H1 (cell line): ENCODE data around the gene SPOCK1. TPM values are rescaled to one million over a fixed set of nuclear protein-coding genes. Genes with fewer than 3 reads are reported as not detected.

Experiments
- CTCF ChIA-PET: fragments of 300-600 bp; sonication (Branson Sonifier 250); formaldehyde crosslinking; loops from one replicate; lab custom pipeline; 2021; ENCODE audit not compliant: partially characterized antibody; lab: Charles Lee
- POLR2A ChIA-PET: fragments of 300-600 bp; sonication (Branson Sonifier 250); formaldehyde crosslinking; loops from one replicate; lab custom pipeline; 2021; ENCODE audit warnings: inconsistent platforms; ENCODE audit not compliant: partially characterized antibody; lab: Charles Lee
- DNase-seq, 2 experiments: peaks; one replicate each; pipeline versions ENCODE4 v3.0.0 to v3.0.0-alpha.2; 2010 to 2022; ENCODE audit warnings: low spot score in 2 of 2, low read depth in 1 of 2, mixed read lengths in 1 of 2
- FAIRE-seq: peaks from 2 replicates; lab custom pipeline; 2011; peaks lifted over from hg19 to GRCh38; lab: Jason Lieb, UNC
- H2AFZ ChIP-seq: 2 replicates; pipeline ENCODE4 v1.8.1; 2012; ENCODE audit warnings: low read length, inconsistent platforms
- H2AK5ac ChIP-seq: 2 replicates; pipeline ENCODE4 v1.6.1; 2013; ENCODE audit warnings: low read depth, low read length
- H2BK120ac ChIP-seq: replicated peaks from 2 replicates; pipeline ENCODE3; 2013; ENCODE audit warnings: low read depth, low read length, inconsistent platforms
- H2BK12ac ChIP-seq: 2 replicates; pipeline ENCODE4 v1.6.1; 2013; ENCODE audit warnings: low read depth, low read length
- H2BK15ac ChIP-seq: 2 replicates; pipeline ENCODE4 v1.6.1; 2013; ENCODE audit warnings: low read length
- H2BK20ac ChIP-seq: 2 replicates; pipeline ENCODE4 v1.6.1; 2013; ENCODE audit warnings: low read length
- H2BK5ac ChIP-seq: 2 replicates; pipeline ENCODE4 v1.6.1; 2013; ENCODE audit warnings: low read depth, low read length
- H3K14ac ChIP-seq: 2 replicates; pipeline ENCODE4 v1.6.1; 2013; ENCODE audit warnings: inconsistent platforms; ENCODE audit not compliant: insufficient read length
- H3K18ac ChIP-seq: 2 replicates; pipeline ENCODE4 v1.6.1; 2013; ENCODE audit warnings: low read length; ENCODE audit errors: extremely low read depth
- H3K23ac ChIP-seq: 2 replicates; pipeline ENCODE4 v1.6.1; 2013; ENCODE audit warnings: inconsistent platforms; ENCODE audit not compliant: insufficient read length
- H3K23me2 ChIP-seq: 2 replicates; pipeline ENCODE4 v1.6.1; 2013; ENCODE audit warnings: low read depth, low read length
- H3K27ac ChIP-seq: 2 replicates; pipeline ENCODE4 v1.6.1; 2011; ENCODE audit warnings: low read depth, low read length, inconsistent platforms
- H3K27me3 ChIP-seq, 4 experiments: replicated peaks in 1 of 4; 1 replicate in 1 of 4; 2 replicates in 3 of 4; pipeline versions ENCODE4 v1.6.1 to v1.8.1; 2011 to 2013; ENCODE audit warnings: low read length in 3 of 4, mild to moderate bottlenecking in 3 of 4, inconsistent platforms in 2 of 4, mixed read lengths in 2 of 4, moderate library complexity in 1 of 4; ENCODE audit not compliant: control insufficient read depth in 3 of 4, insufficient read depth in 3 of 4; ENCODE audit errors: extremely low read depth in 1 of 4
- H3K36me3 ChIP-seq, 4 experiments: 2 replicates each; pipeline versions ENCODE4 v1.6.1 to v1.8.1; 2011 to 2013; ENCODE audit warnings: mild to moderate bottlenecking in 4 of 4, low read length in 3 of 4, moderate library complexity in 2 of 4, control low read depth in 1 of 4, inconsistent platforms in 1 of 4; ENCODE audit not compliant: insufficient read depth in 4 of 4, control insufficient read depth in 2 of 4
- H3K4ac ChIP-seq: replicated peaks from 2 replicates; pipeline ENCODE3; 2013; ENCODE audit warnings: low read length, low read depth, mixed read lengths, inconsistent platforms; ENCODE audit not compliant: insufficient read length
- H3K4me1 ChIP-seq, 4 experiments: replicated peaks in 1 of 4; 1 replicate in 1 of 4; 2 replicates in 3 of 4; pipeline versions ENCODE4 v1.6.1 to v1.8.1; 2011 to 2013; ENCODE audit warnings: low read length in 3 of 4, inconsistent platforms in 2 of 4, mixed read lengths in 1 of 4; ENCODE audit not compliant: insufficient read depth in 4 of 4, control insufficient read depth in 3 of 4
- H3K4me2 ChIP-seq, 2 experiments: 2 replicates each; pipeline versions ENCODE4 v1.6.1 to v1.8.1; 2011 to 2013; ENCODE audit warnings: low read depth in 2 of 2, low read length in 2 of 2, control low read depth in 1 of 2, inconsistent platforms in 1 of 2, mild to moderate bottlenecking in 1 of 2; ENCODE audit not compliant: insufficient read depth in 1 of 2
- H3K4me3 ChIP-seq, 4 experiments: fragments of 200-600, 300-600 bp in 1 of 4; sonication (generic), shearing (Covaris generic), sonication (Bioruptor Twin) in 1 of 4; 2 replicates each; pipeline versions ENCODE4 v1.5.1 to v1.8.1; 2011 to 2016; ENCODE audit warnings: low read length in 4 of 4, low read depth in 3 of 4, control low read depth in 2 of 4, inconsistent platforms in 2 of 4, mild to moderate bottlenecking in 2 of 4, mixed read lengths in 1 of 4, moderate library complexity in 1 of 4; ENCODE audit not compliant: insufficient read depth in 2 of 4; ENCODE audit errors: extremely low read depth in 1 of 4
- H3K56ac ChIP-seq: replicated peaks from 2 replicates; pipeline ENCODE3; 2013; ENCODE audit warnings: low read depth, mild to moderate bottlenecking, mixed read lengths, low read length, inconsistent platforms; ENCODE audit not compliant: insufficient read length
- H3K79me1 ChIP-seq: 2 replicates; pipeline ENCODE4 v1.6.1; 2013; ENCODE audit warnings: low read depth, low read length, control low read depth
- H3K79me2 ChIP-seq, 2 experiments: 2 replicates each; pipeline versions ENCODE4 v1.6.1 to v1.8.1; 2012 to 2013; ENCODE audit warnings: low read length in 2 of 2, mild to moderate bottlenecking in 2 of 2, inconsistent platforms in 1 of 2; ENCODE audit not compliant: insufficient read depth in 2 of 2, control insufficient read depth in 1 of 2
- H3K9ac ChIP-seq, 4 experiments: replicated peaks in 1 of 4; 1 replicate in 1 of 4; 2 replicates in 3 of 4; pipeline versions ENCODE4 v1.6.1 to v1.8.1; 2011 to 2013; ENCODE audit warnings: low read depth in 3 of 4, low read length in 3 of 4, control low read depth in 2 of 4, mild to moderate bottlenecking in 2 of 4, moderate library complexity in 2 of 4, inconsistent platforms in 1 of 4; ENCODE audit errors: extremely low read depth in 1 of 4
- H3K9me3 ChIP-seq, 2 experiments: 2 replicates each; pipeline versions ENCODE4 v1.6.1 to v1.8.1; 2012 to 2013; ENCODE audit warnings: mild to moderate bottlenecking in 2 of 2, moderate library complexity in 2 of 2, control low read depth in 1 of 2, inconsistent platforms in 1 of 2, low read depth in 1 of 2, low read length in 1 of 2, mixed read lengths in 1 of 2; ENCODE audit not compliant: insufficient read depth in 2 of 2
- H4K20me1 ChIP-seq, 2 experiments: replicated peaks in 1 of 2; 2 replicates each; pipeline versions ENCODE3 to v1.8.1; 2011 to 2013; ENCODE audit warnings: inconsistent platforms in 2 of 2, low read length in 2 of 2, mild to moderate bottlenecking in 1 of 2; ENCODE audit not compliant: insufficient read depth in 2 of 2, control insufficient read depth in 1 of 2
- H4K5ac ChIP-seq: 2 replicates; pipeline ENCODE4 v1.6.1; 2013; ENCODE audit warnings: low read length, low read depth, mixed read lengths, inconsistent platforms; ENCODE audit not compliant: insufficient read length
- H4K8ac ChIP-seq: 2 replicates; pipeline ENCODE4 v1.8.0; 2013; ENCODE audit warnings: mild to moderate bottlenecking, moderate library complexity, low read length, inconsistent platforms; ENCODE audit not compliant: insufficient read depth; ENCODE audit errors: extremely low read depth
- H4K91ac ChIP-seq: replicated peaks from 2 replicates; pipeline ENCODE3; 2013; ENCODE audit warnings: low read length, mixed read lengths, inconsistent platforms; ENCODE audit not compliant: insufficient read length
- BCL11A ChIP-seq, 2 experiments: IDR thresholded peaks; one replicate each; pipeline ENCODE4 v1.6.1; 2011; ENCODE audit warnings: low read depth in 2 of 2, low read length in 2 of 2, mild to moderate bottlenecking in 2 of 2
- BRCA1 ChIP-seq: IDR thresholded peaks from 2 replicates; pipeline ENCODE4 v1.6.1; 2012; ENCODE audit warnings: low read depth, low read length, improper control_type of control experiment
- CHD2 ChIP-seq: IDR thresholded peaks from 2 replicates; pipeline ENCODE4 v1.6.1; 2012; ENCODE audit warnings: low read length, improper control_type of control experiment
- CTBP2 ChIP-seq: IDR thresholded peaks from 2 replicates; pipeline ENCODE4 v1.7.0; 2011; ENCODE audit warnings: borderline replicate concordance, mild to moderate bottlenecking, moderate library complexity, mixed read lengths, low read length; ENCODE audit not compliant: insufficient read depth, insufficient read length
- HDAC6 ChIP-seq: IDR thresholded peaks from one replicate; pipeline ENCODE4 v1.7.1; 2012; ENCODE audit warnings: low read depth, mild to moderate bottlenecking, inconsistent platforms, low read length, moderate library complexity
- KDM5A ChIP-seq: fragments of 200-600 bp; IDR thresholded peaks from 2 replicates; pipeline ENCODE4 v1.7.1; 2012; ENCODE audit warnings: mild to moderate bottlenecking, low read length, inconsistent platforms, mixed read lengths
- PHF8 ChIP-seq: fragments of 200-600 bp; sonication (generic); conservative IDR thresholded peaks from 2 replicates; pipeline ENCODE4 v1.7.1; 2012; ENCODE audit warnings: low read depth, mild to moderate bottlenecking, inconsistent platforms, low read length, moderate library complexity
- POU5F1 ChIP-seq: IDR thresholded peaks from 2 replicates; pipeline ENCODE4 v1.6.1; 2011; ENCODE audit warnings: low read depth, mild to moderate bottlenecking, low read length, moderate library complexity
- RAD21 ChIP-seq, 2 experiments: IDR thresholded peaks in 1 of 2; conservative IDR thresholded peaks in 1 of 2; 2 replicates each; pipeline ENCODE4 v1.6.1; 2011; ENCODE audit warnings: low read depth in 2 of 2, low read length in 2 of 2, improper control_type of control experiment in 1 of 2, inconsistent platforms in 1 of 2, mild to moderate bottlenecking in 1 of 2, moderate library complexity in 1 of 2
- RFX5 ChIP-seq: IDR thresholded peaks from 2 replicates; pipeline ENCODE4 v1.6.1; 2011; ENCODE audit warnings: low read depth, low read length, improper control_type of control experiment, borderline replicate concordance
- SIN3A ChIP-seq, 2 experiments: IDR thresholded peaks in 1 of 2; conservative IDR thresholded peaks in 1 of 2; 2 replicates each; pipeline ENCODE4 v1.6.1; 2011 to 2012; ENCODE audit warnings: low read length in 2 of 2, improper control_type of control experiment in 1 of 2, low read depth in 1 of 2, mild to moderate bottlenecking in 1 of 2
- SUZ12 ChIP-seq: fragments of 200-600 bp; sonication (generic); IDR thresholded peaks from 2 replicates; pipeline ENCODE4 v1.6.1; 2012; ENCODE audit warnings: mild to moderate bottlenecking, inconsistent platforms, low read length, moderate library complexity, mixed read lengths
- WGBS, 2 experiments: shearing (Covaris generic) in 1 of 2; methylation state at CpG; one replicate each; pipeline versions ENCODE4 v1.1.6 to v1.1.7; 2013 to 2015; ENCODE audit warnings: low lambda C conversion rate in 2 of 2, mixed read lengths in 2 of 2, inconsistent platforms in 1 of 2, low coverage in 1 of 2, missing lambda C conversion rate in 1 of 2; ENCODE audit not compliant: insufficient replicate concordance in 2 of 2, insufficient coverage in 1 of 2, insufficient read length in 1 of 2; ENCODE audit errors: extremely low coverage in 1 of 2, missing lambda C conversion rate in 1 of 2; 5-methylcytosine and 5-hydroxymethylcytosine counted together
- polyA plus RNA-seq, 7 experiments: library from polyadenylated mRNA; depleted of rRNA in 3 of 7; stranded (reverse) in 5 of 7; unstranded in 2 of 7; fragments of >200 nt in 5 of 7; fragments of 200-250 nt in 2 of 7; gene quantifications; 1 replicate in 5 of 7; 2 replicates in 1 of 7; 4 replicates in 1 of 7; pipeline versions ENCODE4 v1.2.1 to v1.2.3, GENCODE V29; 2011 to 2013; ENCODE audit warnings: missing spikeins in 2 of 7, mixed read lengths in 2 of 7
- total RNA-seq: library from RNA; stranded (reverse); fragmentation: NEBNext Ultra II Directional; extraction: Animal tissue kit (Norgen Biotek cat#: 25700); gene quantifications from 2 replicates; pipeline ENCODE4 v1.2.1, GENCODE V29; 2021
- TF ChIP-seq, protein P1 (sequence below): IDR thresholded peaks from 2 replicates; pipeline ENCODE4 v1.6.1; 2012; ENCODE audit warnings: inconsistent platforms

Gene SPOCK1
- total and polyA plus RNA-seq, 2 of the 8 experiments (the other 6 are each of a cell fraction or from before 2014, with no cell fraction given): 6.9 to 18.1 TPM

DNA sequence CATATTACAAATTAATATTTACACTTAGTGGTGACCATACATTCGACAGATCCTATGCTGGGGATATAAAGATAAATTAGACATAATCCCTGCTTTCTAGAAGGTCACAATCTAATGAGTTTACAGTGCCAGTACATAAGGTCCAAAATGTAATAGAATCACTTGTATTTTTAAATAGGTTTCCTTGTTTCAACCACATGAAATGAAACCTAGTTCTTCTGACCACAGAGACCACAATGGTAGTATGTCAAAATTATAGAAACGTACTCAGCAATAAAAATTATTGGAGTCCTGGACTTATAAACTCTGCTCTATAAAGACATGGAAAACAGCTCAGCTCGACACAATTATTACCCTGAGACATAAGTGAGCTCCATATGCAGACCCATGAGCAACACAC lies 444.3 kb downstream of the SPOCK1 start:
- Histone ChIP-seq H3K23me2 (no peaks in the 10 kb centered on the region), H3K4me1 (no peaks in the 10 kb centered on the region), H3K56ac (no peak overlapping the region), H4K91ac (no peak overlapping the region), H3K36me3 (no peaks in the 10 kb centered on the region), H3K14ac (no peak overlapping the region), H4K20me1 (no peaks in the 10 kb centered on the region), H2BK20ac (no peak overlapping the region), H2BK15ac (no peak overlapping the region), H3K27ac (no peak overlapping the region), H2AK5ac (no peak overlapping the region), H3K9ac (no peak overlapping the region), H3K23ac (no peak overlapping the region), H3K9me3 (no peaks in the 10 kb centered on the region), H4K8ac (no peak overlapping the region), H3K79me1 (no peaks in the 10 kb centered on the region), H2BK5ac (no peak overlapping the region), H2AFZ (no peak overlapping the region), H3K79me2 (no peaks in the 10 kb centered on the region), H2BK120ac (no peak overlapping the region), H4K5ac (no peak overlapping the region), H2BK12ac (no peak overlapping the region), H3K18ac (no peak overlapping the region), H3K4ac (no peak overlapping the region), H3K27me3 (no peaks in the 10 kb centered on the region), H3K4me3 (no peak overlapping the region), H3K4me2 (no peak overlapping the region)
- DNase-seq: no peak
- TF ChIP-seq RFX5 (no peak), SIN3A (conservative IDR thresholded peaks at IDR 0.05 in 1 of 2, IDR thresholded peaks at IDR 0.05 in 1 of 2; ENCODE audit: low read depth in 1 of 2, low read length in 2 of 2) (no peak), BCL11A (IDR thresholded peaks at IDR 0.05; ENCODE audit: low read depth in 2 of 2, low read length in 2 of 2) (no peak), RAD21 (IDR thresholded peaks at IDR 0.05 in 1 of 2, conservative IDR thresholded peaks at IDR 0.05 in 1 of 2; ENCODE audit: low read depth in 2 of 2, low read length in 2 of 2) (no peak), CHD2 (no peak), HDAC6 (no peak), BRCA1 (no peak), POU5F1 (no peak), KDM5A (no peak), CTBP2 (no peak), SUZ12 (no peak), PHF8 (no peak)
- TF ChIP-seq, protein P1, sequence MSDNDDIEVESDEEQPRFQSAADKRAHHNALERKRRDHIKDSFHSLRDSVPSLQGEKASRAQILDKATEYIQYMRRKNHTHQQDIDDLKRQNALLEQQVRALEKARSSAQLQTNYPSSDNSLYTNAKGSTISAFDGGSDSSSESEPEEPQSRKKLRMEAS: no peak
- POLR2A ChIA-PET: no interaction called here
- FAIRE-seq: no peak
- 88% methylated on average over 3 of the region's 3 CpGs; no CpG with 5 or more reads in 1 of the 2 experiments for WGBS, 2 experiments
- CTCF ChIA-PET: interaction anchor here (1.0 to 4.8 kb wide), 4 partner anchors 17 to 588 kb away, joined by 4 to 22 read pairs (median 8); no protein-coding TSS in a partner anchor
